GM19395 (cell line): ENCODE measurements around the gene LRRC73.
"Not testable (repeated sequence)": the region's sequence is repeated elsewhere in the genome, so short reads cannot be mapped to it uniquely, and the experiment has no call there.

Source experiments
- ATAC-seq: cut with Tn5 transposase; IDR thresholded peaks from one replicate; pipeline ENCODE4 v1.9.1; 2021; ENCODE audit warnings: mild to moderate bottlenecking, moderate library complexity; ENCODE audit not compliant: unreplicated experiment

Gene LRRC73

GRCh38 chr6:43511824-43512415 lies 1.8 kb upstream of the LRRC73 start:
- no peak for ATAC-seq

- ATAC-seq, result no peak
Observed at GRCh38 chr6:43510827-43511163, 649 bp upstream of the LRRC73 start.

- peak; percentile 15 for ATAC-seq
Observed at GRCh38 chr6:43509142-43509983, 783 bp downstream of the LRRC73 start.

- ATAC-seq, result no peak
Observed at GRCh38 chr6:43508481-43509141, 1.5 kb downstream of the LRRC73 start.

GRCh38 chr6:43506667-43507471 lies 3.3 kb downstream of the LRRC73 start:
- ATAC-seq, result no peak

GRCh38 chr6:43506171-43506570 lies 4.0 kb downstream of the LRRC73 start:
- no peak for ATAC-seq

GRCh38 chr6:43505718-43506117 lies 4.4 kb downstream of the LRRC73 start:
- ATAC-seq, result no peak

GRCh38 chr6:43504756-43505593 lies 5.2 kb downstream of the LRRC73 start:
- ATAC-seq, result no peak

GRCh38 chr6:43503443-43503842 lies 6.7 kb downstream of the LRRC73 start:
- ATAC-seq, result no peak

GRCh38 chr6:43502666-43503065 lies 7.5 kb downstream of the LRRC73 start:
- no peak for ATAC-seq

- no peak for ATAC-seq
Observed at GRCh38 chr6:43500921-43501320, 9.2 kb downstream of the LRRC73 start.

GRCh38 chr6:43499028-43499815 lies 10.9 kb downstream of the LRRC73 start:
- ATAC-seq, result no peak

- not testable (repeated sequence) for ATAC-seq
Observed at GRCh38 chr6:43498291-43498690, 11.9 kb downstream of the LRRC73 start.

GRCh38 chr6:43497689-43498088 lies 12.5 kb downstream of the LRRC73 start:
- no peak for ATAC-seq

- ATAC-seq, result no peak
Observed at GRCh38 chr6:43497129-43497396, 13.1 kb downstream of the LRRC73 start.

GRCh38 chr6:43496370-43497128 lies 13.6 kb downstream of the LRRC73 start:
- no peak for ATAC-seq

GRCh38 chr6:43495409-43495941 lies 14.7 kb downstream of the LRRC73 start:
- no peak for ATAC-seq

- no peak for ATAC-seq
Observed at GRCh38 chr6:43494766-43495165, 15.4 kb downstream of the LRRC73 start.

- ATAC-seq, result no peak
Observed at GRCh38 chr6:43494321-43494720, 15.8 kb downstream of the LRRC73 start.
